GM18909 (cell line): Measurements from ENCODE around the gene ESRP2.

ENCODE experiments used
- ATAC-seq: cut with Tn5 transposase; IDR thresholded peaks from one replicate; pipeline ENCODE4 v1.9.1; 2021; ENCODE audit warnings: mild to moderate bottlenecking; ENCODE audit not compliant: unreplicated experiment, poor library complexity

The ESRP2 gene

DNA sequence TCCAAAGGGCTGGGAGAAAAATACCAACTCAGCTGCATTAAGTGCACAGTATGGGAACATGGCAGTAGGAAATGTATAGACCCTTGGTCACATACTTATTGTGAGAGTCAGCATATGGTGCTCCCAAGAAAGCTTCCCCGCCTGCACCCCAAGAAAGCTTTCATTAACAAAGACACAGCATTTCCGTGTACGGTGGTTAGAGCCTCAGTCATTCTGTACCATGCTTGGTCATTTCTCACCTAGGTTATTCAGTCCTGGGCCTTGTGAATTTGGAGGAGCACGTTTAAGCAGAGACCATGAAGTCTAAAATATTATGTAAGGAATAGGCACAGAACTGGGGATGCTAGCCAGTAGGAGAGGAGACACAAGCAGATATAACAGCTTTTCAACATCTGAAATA, 56.1 kb downstream of the ESRP2 start:
- ATAC-seq: no peak

DNA sequence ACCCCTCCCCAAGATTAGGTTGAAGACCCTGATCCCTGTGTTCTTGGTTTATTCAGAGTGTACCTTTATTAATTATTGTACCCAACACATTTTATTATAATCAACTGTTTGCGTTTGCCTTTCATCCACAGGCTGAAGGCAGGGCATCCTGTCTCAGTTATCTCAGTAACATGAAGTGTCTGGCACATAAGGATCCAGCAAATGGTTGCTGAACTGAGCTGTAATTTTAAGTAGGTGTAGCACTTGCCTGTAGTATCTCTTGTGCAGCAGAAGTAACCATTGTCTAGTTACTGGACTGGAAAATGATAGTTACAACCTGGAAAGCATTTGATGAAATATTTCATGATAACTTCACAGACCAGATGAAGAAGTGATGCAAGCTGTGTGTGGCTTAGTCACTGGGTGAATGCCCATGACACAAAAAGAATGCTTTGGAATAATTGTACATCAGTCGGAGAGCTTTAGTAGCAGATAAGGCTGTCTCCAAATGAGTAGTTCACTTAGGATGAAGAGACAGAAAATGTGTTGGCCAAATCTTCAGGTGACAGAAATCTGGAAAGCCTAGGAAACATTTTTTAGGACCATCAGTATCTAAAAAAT, 56.6 kb downstream of the ESRP2 start:
- ATAC-seq: no peak
